Erythroblast (primary cell): Measurements from ENCODE around the gene LURAP1L.

Source experiments
- GATA1 ChIP-seq: IDR thresholded peaks from 2 replicates; pipeline ENCODE4 v1.6.1; 2011; ENCODE audit warnings: low read depth, mild to moderate bottlenecking, control low read depth, low read length, moderate library complexity
- POLR2A ChIP-seq: IDR thresholded peaks from 2 replicates; pipeline ENCODE4 v1.6.1; 2011; ENCODE audit warnings: mild to moderate bottlenecking, low read length

DNA sequence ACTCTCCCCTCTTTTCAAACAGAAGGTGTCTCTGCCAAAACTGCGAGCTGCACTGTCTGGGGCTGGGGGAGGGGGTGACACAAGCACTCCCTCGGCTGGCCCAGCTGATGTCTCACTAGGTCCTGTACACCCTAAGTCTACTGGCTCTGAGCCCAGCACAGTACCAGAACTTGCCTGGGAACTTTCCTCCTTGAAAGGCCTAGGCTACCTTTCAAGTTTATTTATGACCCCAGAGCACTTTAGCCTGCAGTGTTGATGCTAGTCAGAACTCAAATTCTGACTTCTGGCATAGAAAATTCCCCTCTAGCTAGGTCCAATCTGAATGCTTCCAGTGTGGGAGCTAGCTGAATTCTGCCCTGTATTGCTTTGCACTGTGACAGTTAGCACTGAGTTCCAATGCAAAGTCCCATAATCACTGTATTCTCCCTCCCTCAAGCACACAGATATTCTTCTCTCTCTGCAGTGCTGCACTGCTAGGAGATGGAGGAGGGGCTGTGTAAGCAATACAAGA, 10.5 kb downstream of the LURAP1L start:
- no peak for TF ChIP-seq POLR2A
- TF ChIP-seq GATA1 = no peak
